ENCODE data around the gene ME3. TPM values are rescaled to one million over a fixed set of nuclear protein-coding genes. Genes with fewer than 3 reads are reported as not detected.
"Not testable (repeated sequence)": the region's sequence is repeated elsewhere in the genome, so short reads cannot be mapped to it uniquely, and the experiment has no call there.

The ME3 gene
- total and polyA plus RNA-seq, 4 donors = 1.4 to 7.2 (median 2.3) TPM

DNA sequence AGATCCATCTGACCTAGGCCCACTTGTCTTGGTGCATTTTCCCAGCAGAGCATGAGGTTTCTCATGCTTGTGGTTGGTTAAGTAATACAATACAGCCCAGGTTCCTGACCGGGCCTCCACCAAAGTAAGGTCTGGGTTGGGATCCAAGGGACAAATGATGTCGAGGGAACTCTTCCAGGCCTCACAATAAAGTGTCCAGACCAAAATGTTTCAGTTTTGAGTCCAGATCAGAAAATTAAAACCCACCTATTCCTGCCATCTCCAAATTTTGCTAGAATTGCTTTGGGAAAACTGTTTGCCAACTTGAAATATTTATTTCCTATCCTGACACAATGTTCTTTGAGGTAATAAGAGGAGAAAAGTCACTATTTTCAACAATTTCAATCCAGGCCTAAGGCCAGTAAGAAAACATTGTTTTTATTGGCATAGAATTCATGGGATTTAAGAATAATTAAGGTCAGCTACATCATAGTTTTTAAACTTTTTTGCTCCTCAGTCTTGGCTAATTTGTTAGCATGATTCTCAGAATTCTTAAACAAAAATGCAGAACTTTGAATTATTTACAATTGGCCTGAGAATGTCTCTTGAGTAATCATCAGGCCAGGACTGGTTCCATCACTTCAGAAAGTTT lies 51.4 kb downstream of the ME3 start:
- Histone ChIP-seq H3K9ac (ENCODE audit: low read depth in 1 of 2, low read length in 2 of 2) (no peak overlapping the region), H3K36me3 (ENCODE audit: control insufficient read depth in 4 of 4, insufficient read depth in 3 of 4, low read depth in 1 of 4, low read length in 3 of 4) (no peaks in the 10 kb centered on the region), H3K27me3 (ENCODE audit: control insufficient read depth in 4 of 4, insufficient read depth in 4 of 4, low read length in 3 of 4) (no peaks in the 10 kb centered on the region), H3K4me3 (ENCODE audit: low read depth in 1 of 3, low read length in 3 of 3) (no peak overlapping the region), H3K27ac (ENCODE audit: low read depth in 1 of 2, low read length in 2 of 2) (no peak overlapping the region), H3K4me1 (ENCODE audit: control insufficient read depth in 4 of 4, insufficient read depth in 4 of 4, low read length in 3 of 4) (no peaks in the 10 kb centered on the region), H3K9me3 (ENCODE audit: control insufficient read depth in 4 of 4, low read length in 3 of 4) (no peaks in the 10 kb centered on the region)
- no peak for DNase-seq (ENCODE audit: low spot score)
- WGBS = 79% methylated on average over 2 of the region's 2 CpGs
- TF ChIP-seq, protein P1, sequence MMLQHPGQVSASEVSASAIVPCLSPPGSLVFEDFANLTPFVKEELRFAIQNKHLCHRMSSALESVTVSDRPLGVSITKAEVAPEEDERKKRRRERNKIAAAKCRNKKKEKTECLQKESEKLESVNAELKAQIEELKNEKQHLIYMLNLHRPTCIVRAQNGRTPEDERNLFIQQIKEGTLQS (IDR thresholded peaks at IDR 0.05) = no peak
- TF ChIP-seq JUND (IDR thresholded peaks at IDR 0.05) (no peak), RXRA (IDR thresholded peaks at IDR 0.05) (no peak), HNF4A (conservative IDR thresholded peaks at IDR 0.05) (no peak), CTCF (IDR thresholded peaks at IDR 0.05; ENCODE audit: low read depth, low read length, missing input control) (no peak)

DNA sequence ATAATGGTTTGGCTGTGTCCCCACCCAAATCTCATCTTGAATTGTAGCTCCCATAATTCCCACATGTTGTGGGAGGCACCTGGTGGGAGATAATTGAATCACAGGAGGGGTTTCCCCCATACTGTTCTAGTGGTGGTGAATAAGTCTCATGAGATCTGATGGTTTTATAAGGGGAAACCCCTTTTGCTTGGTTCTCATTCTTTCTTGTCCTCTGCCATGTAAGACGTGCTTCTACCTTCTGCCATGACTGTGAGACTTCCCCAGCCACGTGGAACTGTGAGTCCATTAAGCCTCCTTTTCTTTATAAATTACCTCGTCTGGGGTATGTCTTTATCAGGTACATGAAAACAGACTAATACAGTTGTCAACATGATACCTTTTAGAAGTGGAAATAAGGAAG lies 53.0 kb downstream of the ME3 start:
- H3K9me3 ChIP-seq (ENCODE audit: control insufficient read depth in 4 of 4, low read length in 3 of 4); H3K4me1 ChIP-seq (ENCODE audit: control insufficient read depth in 4 of 4, insufficient read depth in 4 of 4, low read length in 3 of 4); H3K36me3 ChIP-seq (ENCODE audit: control insufficient read depth in 4 of 4, insufficient read depth in 3 of 4, low read depth in 1 of 4, low read length in 3 of 4); H3K9ac ChIP-seq (ENCODE audit: low read depth in 1 of 2, low read length in 2 of 2); H3K4me3 ChIP-seq (ENCODE audit: low read depth in 1 of 3, low read length in 3 of 3); DNase-seq (ENCODE audit: low spot score); H3K27me3 ChIP-seq (ENCODE audit: control insufficient read depth in 4 of 4, insufficient read depth in 4 of 4, low read length in 3 of 4); H3K27ac ChIP-seq (ENCODE audit: low read depth in 1 of 2, low read length in 2 of 2): not testable (repeated sequence)
- 90% methylated on average over 3 of the region's 3 CpGs for WGBS

- Histone ChIP-seq H3K27ac (ENCODE audit: low read depth in 1 of 2, low read length in 2 of 2) (no peak overlapping the region), H3K9ac (ENCODE audit: low read depth in 1 of 2, low read length in 2 of 2) (no peak overlapping the region), H3K9me3 (ENCODE audit: control insufficient read depth in 4 of 4, low read length in 3 of 4) (peaks cover 0 to 6% (median 0%) of the 10 kb centered on the region in 4 donors), H3K4me1 (ENCODE audit: control insufficient read depth in 4 of 4, insufficient read depth in 4 of 4, low read length in 3 of 4) (no peaks in the 10 kb centered on the region), H3K36me3 (ENCODE audit: control insufficient read depth in 4 of 4, insufficient read depth in 3 of 4, low read depth in 1 of 4, low read length in 3 of 4) (no peaks in the 10 kb centered on the region), H3K27me3 (ENCODE audit: control insufficient read depth in 4 of 4, insufficient read depth in 4 of 4, low read length in 3 of 4) (no peaks in the 10 kb centered on the region), H3K4me3 (ENCODE audit: low read depth in 1 of 3, low read length in 3 of 3) (no peak overlapping the region)
- no peak for TF ChIP-seq JUND (IDR thresholded peaks at IDR 0.05)
- no peak for TF ChIP-seq EGR1 (IDR thresholded peaks at IDR 0.05; ENCODE audit: low read depth in 2 of 2)
- no peak for TF ChIP-seq CTCF (IDR thresholded peaks at IDR 0.05; ENCODE audit: low read depth, low read length, missing input control)
- TF ChIP-seq, protein P2, sequence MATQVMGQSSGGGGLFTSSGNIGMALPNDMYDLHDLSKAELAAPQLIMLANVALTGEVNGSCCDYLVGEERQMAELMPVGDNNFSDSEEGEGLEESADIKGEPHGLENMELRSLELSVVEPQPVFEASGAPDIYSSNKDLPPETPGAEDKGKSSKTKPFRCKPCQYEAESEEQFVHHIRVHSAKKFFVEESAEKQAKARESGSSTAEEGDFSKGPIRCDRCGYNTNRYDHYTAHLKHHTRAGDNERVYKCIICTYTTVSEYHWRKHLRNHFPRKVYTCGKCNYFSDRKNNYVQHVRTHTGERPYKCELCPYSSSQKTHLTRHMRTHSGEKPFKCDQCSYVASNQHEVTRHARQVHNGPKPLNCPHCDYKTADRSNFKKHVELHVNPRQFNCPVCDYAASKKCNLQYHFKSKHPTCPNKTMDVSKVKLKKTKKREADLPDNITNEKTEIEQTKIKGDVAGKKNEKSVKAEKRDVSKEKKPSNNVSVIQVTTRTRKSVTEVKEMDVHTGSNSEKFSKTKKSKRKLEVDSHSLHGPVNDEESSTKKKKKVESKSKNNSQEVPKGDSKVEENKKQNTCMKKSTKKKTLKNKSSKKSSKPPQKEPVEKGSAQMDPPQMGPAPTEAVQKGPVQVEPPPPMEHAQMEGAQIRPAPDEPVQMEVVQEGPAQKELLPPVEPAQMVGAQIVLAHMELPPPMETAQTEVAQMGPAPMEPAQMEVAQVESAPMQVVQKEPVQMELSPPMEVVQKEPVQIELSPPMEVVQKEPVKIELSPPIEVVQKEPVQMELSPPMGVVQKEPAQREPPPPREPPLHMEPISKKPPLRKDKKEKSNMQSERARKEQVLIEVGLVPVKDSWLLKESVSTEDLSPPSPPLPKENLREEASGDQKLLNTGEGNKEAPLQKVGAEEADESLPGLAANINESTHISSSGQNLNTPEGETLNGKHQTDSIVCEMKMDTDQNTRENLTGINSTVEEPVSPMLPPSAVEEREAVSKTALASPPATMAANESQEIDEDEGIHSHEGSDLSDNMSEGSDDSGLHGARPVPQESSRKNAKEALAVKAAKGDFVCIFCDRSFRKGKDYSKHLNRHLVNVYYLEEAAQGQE (IDR thresholded peaks at IDR 0.05) = no peak
- TF ChIP-seq FOXA2 (IDR thresholded peaks at IDR 0.05) = no peak
- no peak for TF ChIP-seq NR2F2 (IDR thresholded peaks at IDR 0.05)
- no peak for TF ChIP-seq HNF4A (conservative IDR thresholded peaks at IDR 0.05)
- TF ChIP-seq TAF1 (conservative IDR thresholded peaks at IDR 0.05) = no peak
- TF ChIP-seq SP1 (IDR thresholded peaks at IDR 0.05) = no peak
- no peak for TF ChIP-seq YY1 (IDR thresholded peaks at IDR 0.05)
- TF ChIP-seq HNF4G (IDR thresholded peaks at IDR 0.05) = no peak
- no peak for DNase-seq (ENCODE audit: low spot score)
These were observed 54.9 kb downstream of the ME3 start for GRCh38 chr11:86617502-86617901.

Measured in liver (tissue), 9 donors.